Measurements from ENCODE around the gene FGD3. TPM values are rescaled to one million over a fixed set of nuclear protein-coding genes. Genes with fewer than 3 reads are reported as not detected.

Gene FGD3
- total RNA-seq, 1 experiment from 2014 or later, result 1.8 TPM

- Histone ChIP-seq H3K4me1 (ENCODE audit: insufficient read depth, low read length) (no peaks in the 10 kb centered on the region), H4K20me1 (ENCODE audit: control insufficient read depth, insufficient read depth, insufficient read length) (no peaks in the 10 kb centered on the region), H3K79me2 (ENCODE audit: insufficient read depth, low read length) (no peaks in the 10 kb centered on the region), H3K18ac (ENCODE audit: insufficient read length, low read depth, low read length) (no peak overlapping the region), H3K14ac (ENCODE audit: insufficient read depth, low read length) (no peak overlapping the region), H2BK15ac (ENCODE audit: low read depth, low read length) (no peak overlapping the region), H2BK120ac (ENCODE audit: low read depth, low read length, poor library complexity, severe bottlenecking) (no peak overlapping the region), H3K27ac (ENCODE audit: insufficient read length, low read depth, low read length) (no peak overlapping the region), H2BK5ac (ENCODE audit: insufficient read length, low read length) (no peak overlapping the region), H3K56ac (ENCODE audit: insufficient read length, low read depth, low read length) (no peak overlapping the region), H3K23me2 (ENCODE audit: insufficient read length, low read depth, low read length, poor library complexity, severe bottlenecking) (no peaks in the 10 kb centered on the region), H3K4me2 (ENCODE audit: insufficient read depth, insufficient read length, low read length) (no peak overlapping the region), H3K79me1 (ENCODE audit: insufficient read depth, low read depth, low read length, poor library complexity, severe bottlenecking) (no peaks in the 10 kb centered on the region), H3K23ac (ENCODE audit: insufficient read length, low read depth, low read length) (no peak overlapping the region), H3K9ac (ENCODE audit: extremely low read depth, insufficient read length, low read length) (no peak overlapping the region), H2AFZ (ENCODE audit: low read length) (no peak overlapping the region), H4K8ac (replicated peaks; ENCODE audit: insufficient read length, low read depth, low read length) (no peak overlapping the region), H2BK20ac (ENCODE audit: low read depth, low read length, poor library complexity, severe bottlenecking) (no peak overlapping the region), H3T11ph (ENCODE audit: low read length) (no peak overlapping the region), H3K4ac (ENCODE audit: low read depth, low read length) (no peak overlapping the region), H3K27me3 (ENCODE audit: insufficient read depth, low read length) (no peaks in the 10 kb centered on the region), H4K5ac (ENCODE audit: insufficient read length, low read depth, low read length) (no peak overlapping the region), H2AK5ac (ENCODE audit: insufficient read length, low read length) (no peak overlapping the region), H2BK12ac (ENCODE audit: insufficient read length, low read depth, low read length) (no peak overlapping the region), H4K91ac (ENCODE audit: insufficient read length, low read depth, low read length) (no peak overlapping the region), H3K9me3 (ENCODE audit: control insufficient read depth, low read depth, low read length) (no peaks in the 10 kb centered on the region)
- Mint-ChIP-seq H3K4me3 (no peak overlapping the region), H3K36me3 (ENCODE audit: insufficient read depth in 1 of 3, low read depth in 3 of 3) (no peaks in the 10 kb centered on the region; a peak in 1 of 7 replicates), H3K4me1 (no peaks in the 10 kb centered on the region), H3K9me3 (no peaks in the 10 kb centered on the region), H3K27me3 (ENCODE audit: low read depth) (no peaks in the 10 kb centered on the region), H3K27ac (no peak overlapping the region)
- TF ChIP-seq CTCF (conservative IDR thresholded peaks at IDR 0.05), result no peak
- no CpG with 5 or more reads among the region's 16 CpGs for WGBS (ENCODE audit: extremely low coverage, insufficient read length, low lambda C conversion rate)
- no peak for DNase-seq
Observed at GRCh38 chr9:93077811-93078210, 130.5 kb downstream of the FGD3 start.
